Loucy (cell line): ENCODE data around the gene EBI3.

Source experiments
- H2AFZ ChIP-seq: fragments of 200-600 bp; sonication (generic); 2 replicates; pipeline ENCODE4 v1.6.0; 2016; ENCODE audit warnings: antibody characterized with exemption, mild to moderate bottlenecking, low read length, moderate library complexity
- H3F3A ChIP-seq: fragments of 200-600 bp; 2 replicates; pipeline ENCODE4 v1.6.0; 2016; ENCODE audit warnings: antibody characterized with exemption, low read depth, mild to moderate bottlenecking
- H3K27me3 ChIP-seq: fragments of 200-600 bp; sonication (generic); 2 replicates; pipeline ENCODE4 v1.6.1; 2014; ENCODE audit warnings: low read length, mild to moderate bottlenecking; ENCODE audit not compliant: insufficient read depth, poor library complexity, severe bottlenecking
- H3K36me3 ChIP-seq: fragments of 200-600 bp; sonication (generic); 2 replicates; pipeline ENCODE4 v1.6.1; 2016; ENCODE audit warnings: low read length; ENCODE audit not compliant: insufficient read depth
- H3K4me1 ChIP-seq: fragments of 200-600 bp; sonication (generic); 2 replicates; pipeline ENCODE4 v1.5.1; 2014; ENCODE audit warnings: low read length, mild to moderate bottlenecking; ENCODE audit not compliant: insufficient read depth, poor library complexity, severe bottlenecking
- H3K4me2 ChIP-seq: fragments of 200-600 bp; sonication (generic); 2 replicates; pipeline ENCODE4 v1.6.0; 2014; ENCODE audit warnings: antibody characterized with exemption, low read length, low read depth, mild to moderate bottlenecking; ENCODE audit not compliant: poor library complexity, severe bottlenecking
- H3K4me3 ChIP-seq: fragments of 200-600 bp; sonication (generic); 2 replicates; pipeline ENCODE4 v1.5.1; 2014; ENCODE audit warnings: low read length, mild to moderate bottlenecking, mixed read lengths; ENCODE audit not compliant: poor library complexity, severe bottlenecking
- H3K79me2 ChIP-seq: fragments of 200-600 bp; sonication (generic); 2 replicates; pipeline ENCODE4 v1.6.1; 2014; ENCODE audit warnings: low read length; ENCODE audit not compliant: insufficient read depth
- H3K9ac ChIP-seq: fragments of 200-600 bp; sonication (generic); 2 replicates; pipeline ENCODE4 v1.6.0; 2014; ENCODE audit warnings: mild to moderate bottlenecking, low read depth, low read length, moderate library complexity; ENCODE audit not compliant: poor library complexity, severe bottlenecking
- H3K9me2 ChIP-seq: fragments of 200-600 bp; sonication (generic); replicated peaks from 2 replicates; pipeline ENCODE4 v1.6.1; 2016; ENCODE audit warnings: low read depth, low read length, mixed read lengths
- H3K9me3 ChIP-seq: fragments of 200-600 bp; sonication (generic); 2 replicates; pipeline ENCODE4 v1.6.1; 2014; ENCODE audit warnings: mild to moderate bottlenecking, antibody characterized with exemption, low read length, low read depth; ENCODE audit not compliant: insufficient read depth
- H4K20me1 ChIP-seq: fragments of 200-600 bp; sonication (generic); 2 replicates; pipeline ENCODE4 v1.6.0; 2014; ENCODE audit warnings: antibody characterized with exemption, low read length, mild to moderate bottlenecking; ENCODE audit not compliant: insufficient read depth, poor library complexity, severe bottlenecking
- CTCF ChIP-seq: fragments of 200-600 bp; sonication (generic); conservative IDR thresholded peaks from 2 replicates; pipeline ENCODE4 v1.5.1; 2014; ENCODE audit warnings: mild to moderate bottlenecking, antibody characterized with exemption, low read length
- EZH2phosphoT487 ChIP-seq: fragments of 200-600 bp; IDR thresholded peaks from 2 replicates; pipeline ENCODE4 v1.6.1; 2018; ENCODE audit warnings: antibody characterized with exemption, mild to moderate bottlenecking, moderate library complexity, borderline replicate concordance

Gene EBI3

GRCh38 chr19:4213116-4213515 is 16.2 kb upstream of the EBI3 start:
- no peaks in the 10 kb centered on the region for H3K9me2 ChIP-seq
- TF ChIP-seq EZH2phosphoT487 (no peak), CTCF (no peak)

GRCh38 chr19:4215807-4216206 is 13.5 kb upstream of the EBI3 start:
- no peak overlapping the region for H3K4me3 ChIP-seq

More at GRCh38 chr19:4213116-4213515, 16.2 kb upstream of the EBI3 start:
- no peaks in the 10 kb centered on the region for H3K4me1 ChIP-seq
- no peak overlapping the region for H3K4me3 ChIP-seq
- H3K4me2 ChIP-seq, result no peak overlapping the region
- H3K79me2 ChIP-seq, result no peaks in the 10 kb centered on the region
- H3K9ac ChIP-seq, result no peak overlapping the region
- H3K9me3 ChIP-seq, result no peaks in the 10 kb centered on the region
- H3K36me3 ChIP-seq, result no peaks in the 10 kb centered on the region
- no peaks in the 10 kb centered on the region for H3K27me3 ChIP-seq
- H4K20me1 ChIP-seq, result no peaks in the 10 kb centered on the region
- H2AFZ ChIP-seq, result no peak overlapping the region
- no peaks in the 10 kb centered on the region for H3F3A ChIP-seq

GRCh38 chr19:4216846-4217245 is 12.5 kb upstream of the EBI3 start:
- Histone ChIP-seq H4K20me1 (no peaks in the 10 kb centered on the region), H3K9ac (no peak overlapping the region), H3K4me1 (no peaks in the 10 kb centered on the region), H3K27me3 (no peaks in the 10 kb centered on the region), H2AFZ (no peak overlapping the region), H3F3A (no peaks in the 10 kb centered on the region), H3K4me2 (no peak overlapping the region), H3K9me3 (no peaks in the 10 kb centered on the region), H3K9me2 (no peaks in the 10 kb centered on the region), H3K36me3 (no peaks in the 10 kb centered on the region), H3K4me3 (no peak overlapping the region), H3K79me2 (no peaks in the 10 kb centered on the region)
- no peak for TF ChIP-seq CTCF
- no peak for TF ChIP-seq EZH2phosphoT487

More at GRCh38 chr19:4215807-4216206, 13.5 kb upstream of the EBI3 start:
- no peak for TF ChIP-seq EZH2phosphoT487
- no peak for TF ChIP-seq CTCF
- Histone ChIP-seq H3K27me3 (no peaks in the 10 kb centered on the region), H2AFZ (no peak overlapping the region), H3K9ac (no peak overlapping the region), H3K9me3 (no peaks in the 10 kb centered on the region), H3K79me2 (no peaks in the 10 kb centered on the region), H3K9me2 (no peaks in the 10 kb centered on the region), H4K20me1 (no peaks in the 10 kb centered on the region), H3K4me2 (no peak overlapping the region), H3K36me3 (no peaks in the 10 kb centered on the region), H3F3A (no peaks in the 10 kb centered on the region), H3K4me1 (no peaks in the 10 kb centered on the region)
